H9 (cell line): Measurements from ENCODE around the gene UNC5A. TPM values are rescaled to one million over a fixed set of nuclear protein-coding genes. Genes with fewer than 3 reads are reported as not detected.

Source experiments
- DNase-seq: peaks from one replicate; pipeline ENCODE4 v3.0.0-alpha.2; 2017
- H2AFZ ChIP-seq: one replicate; pipeline ENCODE4 v1.6.1; 2013; ENCODE audit warnings: mild to moderate bottlenecking, low read length, control low read depth, moderate library complexity
- H2AK5ac ChIP-seq: 2 replicates; pipeline ENCODE4 v1.6.1; 2013; ENCODE audit warnings: low read length, control low read depth, mixed read lengths; ENCODE audit not compliant: insufficient read length
- H2BK120ac ChIP-seq: one replicate; pipeline ENCODE4 v1.6.1; 2013; ENCODE audit warnings: low read depth, mild to moderate bottlenecking, low read length, control low read depth, inconsistent platforms; ENCODE audit not compliant: poor library complexity, severe bottlenecking
- H2BK12ac ChIP-seq: 2 replicates; pipeline ENCODE4 v1.6.1; 2013; ENCODE audit warnings: low read length, control low read depth, mixed read lengths, low read depth; ENCODE audit not compliant: insufficient read length
- H2BK15ac ChIP-seq: 2 replicates; pipeline ENCODE4 v1.6.1; 2013; ENCODE audit warnings: low read depth, low read length, control low read depth
- H2BK20ac ChIP-seq: one replicate; pipeline ENCODE4 v1.6.1; 2013; ENCODE audit warnings: low read depth, mild to moderate bottlenecking, low read length, control low read depth, inconsistent platforms; ENCODE audit not compliant: poor library complexity, severe bottlenecking
- H2BK5ac ChIP-seq: 2 replicates; pipeline ENCODE4 v1.6.1; 2013; ENCODE audit warnings: low read length, control low read depth, mixed read lengths; ENCODE audit not compliant: insufficient read length
- H3K14ac ChIP-seq: 2 replicates; pipeline ENCODE4 v1.6.1; 2013; ENCODE audit warnings: low read length, control low read depth; ENCODE audit not compliant: insufficient read depth
- H3K18ac ChIP-seq: 2 replicates; pipeline ENCODE4 v1.6.1; 2013; ENCODE audit warnings: low read depth, mild to moderate bottlenecking, mixed read lengths, low read length, control low read depth; ENCODE audit not compliant: insufficient read length
- H3K23ac ChIP-seq: 2 replicates; pipeline ENCODE4 v1.6.1; 2013; ENCODE audit warnings: low read length, control low read depth, mixed read lengths, low read depth; ENCODE audit not compliant: insufficient read length
- H3K23me2 ChIP-seq: 2 replicates; pipeline ENCODE4 v1.6.1; 2013; ENCODE audit warnings: low read depth, mild to moderate bottlenecking, mixed read lengths, low read length, control low read depth; ENCODE audit not compliant: insufficient read length, poor library complexity, severe bottlenecking
- H3K27ac ChIP-seq: 2 replicates; pipeline ENCODE4 v1.5.1; 2013; ENCODE audit warnings: low read length, control low read depth, mixed read lengths, low read depth; ENCODE audit not compliant: insufficient read length
- H3K27me3 ChIP-seq: 2 replicates; pipeline ENCODE4 v1.6.1; 2013; ENCODE audit warnings: low read length, control low read depth, inconsistent platforms; ENCODE audit not compliant: insufficient read depth
- H3K4ac ChIP-seq: 2 replicates; pipeline ENCODE4 v1.6.1; 2013; ENCODE audit warnings: low read depth, mild to moderate bottlenecking, control low read depth, inconsistent platforms, low read length, moderate library complexity
- H3K4me1 ChIP-seq: 2 replicates; pipeline ENCODE4 v1.6.1; 2013; ENCODE audit warnings: low read length, control low read depth, inconsistent platforms; ENCODE audit not compliant: insufficient read depth
- H3K4me2 ChIP-seq: 2 replicates; pipeline ENCODE4 v1.6.1; 2013; ENCODE audit warnings: low read length, control low read depth, mixed read lengths; ENCODE audit not compliant: insufficient read length, insufficient read depth
- H3K56ac ChIP-seq: 2 replicates; pipeline ENCODE4 v1.6.1; 2013; ENCODE audit warnings: low read depth, mild to moderate bottlenecking, mixed read lengths, low read length, control low read depth; ENCODE audit not compliant: insufficient read length
- H3K79me1 ChIP-seq: 2 replicates; pipeline ENCODE4 v1.6.1; 2013; ENCODE audit warnings: low read depth, mild to moderate bottlenecking, moderate library complexity, low read length, control low read depth, inconsistent platforms; ENCODE audit not compliant: insufficient read depth, poor library complexity, severe bottlenecking
- H3K79me2 ChIP-seq: 2 replicates; pipeline ENCODE4 v1.6.1; 2013; ENCODE audit warnings: low read length, control low read depth, inconsistent platforms; ENCODE audit not compliant: insufficient read depth
- H3K9ac ChIP-seq: 2 replicates; pipeline ENCODE4 v1.6.1; 2013; ENCODE audit warnings: low read length, control low read depth, mixed read lengths; ENCODE audit not compliant: insufficient read length; ENCODE audit errors: extremely low read depth
- H3K9me3 ChIP-seq: one replicate; pipeline ENCODE4 v1.6.1; 2013; ENCODE audit warnings: low read depth, low read length, inconsistent platforms; ENCODE audit not compliant: control insufficient read depth
- H3T11ph ChIP-seq: one replicate; pipeline ENCODE4 v1.6.1; 2013; ENCODE audit warnings: mild to moderate bottlenecking, low read length, control low read depth, inconsistent platforms
- H4K20me1 ChIP-seq: one replicate; pipeline ENCODE4 v1.6.1; 2013; ENCODE audit not compliant: control insufficient read depth, insufficient read length, insufficient read depth
- H4K5ac ChIP-seq: 2 replicates; pipeline ENCODE4 v1.6.1; 2013; ENCODE audit warnings: low read depth, mild to moderate bottlenecking, mixed read lengths, low read length, control low read depth; ENCODE audit not compliant: insufficient read length
- H4K8ac ChIP-seq: replicated peaks from 2 replicates; pipeline ENCODE4 v1.6.1; 2013; ENCODE audit warnings: low read length, control low read depth, mixed read lengths, low read depth; ENCODE audit not compliant: insufficient read length
- H4K91ac ChIP-seq: 2 replicates; pipeline ENCODE4 v1.6.1; 2013; ENCODE audit warnings: low read depth, mild to moderate bottlenecking, moderate library complexity, mixed read lengths, low read length, control low read depth; ENCODE audit not compliant: insufficient read length
- H3K27ac Mint-ChIP-seq, 3 experiments: 2 replicates in 2 of 3; 3 replicates in 1 of 3; pipeline ENCODE4 v1.8.0; 2020 to 2021; ENCODE audit warnings: mixed read lengths in 3 of 3, mild to moderate bottlenecking in 1 of 3, moderate library complexity in 1 of 3
- H3K27me3 Mint-ChIP-seq: 2 replicates; pipeline ENCODE4 v1.8.0; 2021; ENCODE audit warnings: low read depth, mild to moderate bottlenecking, moderate library complexity, mixed read lengths
- H3K36me3 Mint-ChIP-seq, 3 experiments: 2 replicates in 2 of 3; 3 replicates in 1 of 3; pipeline ENCODE4 v1.8.0; 2020 to 2021; ENCODE audit warnings: low read depth in 3 of 3, mixed read lengths in 3 of 3; ENCODE audit not compliant: insufficient read depth in 1 of 3
- H3K4me1 Mint-ChIP-seq, 2 experiments: 2 replicates each; pipeline ENCODE4 v1.8.0; 2020; ENCODE audit warnings: mixed read lengths in 2 of 2
- H3K4me3 Mint-ChIP-seq, 2 experiments: 2 replicates in 1 of 2; 3 replicates in 1 of 2; pipeline ENCODE4 v1.8.0; 2020 to 2021; ENCODE audit warnings: mild to moderate bottlenecking in 2 of 2, mixed read lengths in 2 of 2, moderate library complexity in 1 of 2
- H3K9me3 Mint-ChIP-seq, 2 experiments: 2 replicates in 1 of 2; 3 replicates in 1 of 2; pipeline ENCODE4 v1.8.0; 2020; ENCODE audit warnings: mild to moderate bottlenecking in 2 of 2, mixed read lengths in 2 of 2, moderate library complexity in 1 of 2
- WGBS: extraction: QIAGEN DNeasy Blood & Tissue Kit; methylation state at CpG from one replicate; pipeline ENCODE4 v1.1.7; 2013; ENCODE audit warnings: missing lambda C conversion rate, low lambda C conversion rate, mixed read lengths; ENCODE audit not compliant: insufficient read length; ENCODE audit errors: extremely low coverage; 5-methylcytosine and 5-hydroxymethylcytosine counted together
- total RNA-seq: library from RNA; stranded (reverse); gene quantifications from 2 replicates; pipeline ENCODE4 v1.2.1, GENCODE V29; 2021
- TF ChIP-seq, protein P1 (sequence below): fragments of 200-600 bp; sonication (generic); conservative IDR thresholded peaks from 3 replicates; pipeline ENCODE4 v1.8.0; 2021; ENCODE audit warnings: antibody characterized with exemption, mild to moderate bottlenecking

UNC5A gene
- total RNA-seq, 1 experiment from 2014 or later = 4.4 TPM

DNA sequence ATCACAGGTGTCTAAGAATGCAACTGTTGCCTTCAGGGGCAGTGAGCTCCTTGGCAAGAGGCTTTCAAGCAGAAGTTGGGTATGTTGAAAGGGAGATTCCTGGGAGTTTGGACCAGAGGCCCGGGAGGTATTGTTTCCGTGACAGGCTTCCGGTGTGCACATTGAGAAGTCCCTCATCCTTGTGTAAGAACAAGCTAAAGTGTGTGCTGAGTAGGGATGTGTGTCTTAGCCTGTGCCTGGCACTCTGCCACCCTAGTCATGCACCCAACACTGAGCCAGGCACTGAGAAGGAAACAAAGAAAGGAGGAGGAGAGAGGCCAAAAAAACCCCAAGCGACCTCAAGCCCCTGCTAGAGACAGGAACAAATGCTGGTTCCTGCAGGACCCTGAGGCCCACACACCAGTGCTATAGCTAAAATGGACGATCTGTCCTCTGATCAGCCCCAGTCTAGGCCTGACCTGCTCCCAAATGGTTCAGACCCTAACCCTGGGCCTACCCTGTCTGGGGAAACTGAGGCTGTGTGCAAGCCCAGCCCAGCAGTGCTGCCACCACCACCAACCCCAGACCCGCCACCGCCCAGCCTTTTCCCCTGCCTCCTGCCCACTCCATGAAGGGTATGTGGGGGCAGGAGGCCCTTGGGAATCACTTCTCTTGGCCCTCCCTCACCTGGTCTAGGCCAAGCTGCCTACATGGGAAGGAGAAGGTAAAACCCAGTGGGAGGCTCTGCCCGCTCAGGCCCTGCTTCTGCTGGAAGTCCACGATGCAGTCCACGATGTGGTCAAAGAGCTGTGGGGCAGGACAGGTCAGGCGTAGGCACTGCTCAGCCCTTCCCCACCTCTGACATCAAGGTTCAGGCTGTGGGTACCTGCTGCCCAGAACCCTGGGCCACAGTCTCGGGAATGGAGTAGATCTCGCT lies 76.2 kb downstream of the UNC5A start:
- no peaks in the 10 kb centered on the region; a peak in 2 of 7 replicates for H3K36me3 Mint-ChIP-seq
- DNase-seq = no peak

More for the DNA sequence above, 76.2 kb downstream of the UNC5A start:
- Histone ChIP-seq H4K91ac (no peak overlapping the region), H4K20me1 (no peaks in the 10 kb centered on the region), H3K4ac (no peak overlapping the region), H3K23ac (no peak overlapping the region), H3K4me2 (no peak overlapping the region), H3K56ac (no peak overlapping the region), H3K9me3 (no peaks in the 10 kb centered on the region), H3K27me3 (no peaks in the 10 kb centered on the region), H3K4me1 (no peaks in the 10 kb centered on the region), H2AK5ac (no peak overlapping the region), H3T11ph (no peak overlapping the region), H2BK12ac (no peak overlapping the region), H2AFZ (no peak overlapping the region), H3K79me2 (no peaks in the 10 kb centered on the region), H2BK15ac (no peak overlapping the region), H2BK120ac (no peak overlapping the region), H3K14ac (no peak overlapping the region), H4K8ac (no peak overlapping the region), H3K79me1 (no peaks in the 10 kb centered on the region), H3K18ac (no peak overlapping the region), H3K23me2 (no peaks in the 10 kb centered on the region), H4K5ac (no peak overlapping the region), H2BK5ac (no peak overlapping the region), H3K27ac (no peak overlapping the region), H2BK20ac (no peak overlapping the region), H3K9ac (no peak overlapping the region)
- H3K4me1 Mint-ChIP-seq = peaks cover 8 to 9% of the 10 kb centered on the region in 2 experiments
- WGBS = no CpG with 5 or more reads among the region's 13 CpGs
- H3K27me3 Mint-ChIP-seq = peaks cover 3% of the 10 kb centered on the region
- no peak overlapping the region for H3K27ac Mint-ChIP-seq
- no peaks in the 10 kb centered on the region for H3K9me3 Mint-ChIP-seq
- no peak overlapping the region for H3K4me3 Mint-ChIP-seq
- TF ChIP-seq, protein P1, sequence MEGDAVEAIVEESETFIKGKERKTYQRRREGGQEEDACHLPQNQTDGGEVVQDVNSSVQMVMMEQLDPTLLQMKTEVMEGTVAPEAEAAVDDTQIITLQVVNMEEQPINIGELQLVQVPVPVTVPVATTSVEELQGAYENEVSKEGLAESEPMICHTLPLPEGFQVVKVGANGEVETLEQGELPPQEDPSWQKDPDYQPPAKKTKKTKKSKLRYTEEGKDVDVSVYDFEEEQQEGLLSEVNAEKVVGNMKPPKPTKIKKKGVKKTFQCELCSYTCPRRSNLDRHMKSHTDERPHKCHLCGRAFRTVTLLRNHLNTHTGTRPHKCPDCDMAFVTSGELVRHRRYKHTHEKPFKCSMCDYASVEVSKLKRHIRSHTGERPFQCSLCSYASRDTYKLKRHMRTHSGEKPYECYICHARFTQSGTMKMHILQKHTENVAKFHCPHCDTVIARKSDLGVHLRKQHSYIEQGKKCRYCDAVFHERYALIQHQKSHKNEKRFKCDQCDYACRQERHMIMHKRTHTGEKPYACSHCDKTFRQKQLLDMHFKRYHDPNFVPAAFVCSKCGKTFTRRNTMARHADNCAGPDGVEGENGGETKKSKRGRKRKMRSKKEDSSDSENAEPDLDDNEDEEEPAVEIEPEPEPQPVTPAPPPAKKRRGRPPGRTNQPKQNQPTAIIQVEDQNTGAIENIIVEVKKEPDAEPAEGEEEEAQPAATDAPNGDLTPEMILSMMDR = no peak
